OCI-LY1 (cell line): Measurements from ENCODE around the gene MCAT.

Experiments used
- H2AFZ ChIP-seq: fragments of 200-600 bp; sonication (generic), shearing (Covaris generic); 2 replicates; pipeline ENCODE4 v1.6.0; 2014; ENCODE audit warnings: antibody characterized with exemption, mild to moderate bottlenecking, low read length
- H3F3A ChIP-seq: fragments of 200-600 bp; sonication (generic), shearing (Covaris generic); 2 replicates; pipeline ENCODE4 v1.6.0; 2014; ENCODE audit warnings: mild to moderate bottlenecking, antibody characterized with exemption, low read length, moderate library complexity; ENCODE audit not compliant: insufficient read depth
- H3K27ac ChIP-seq: fragments of 200-600 bp; sonication (generic); 2 replicates; pipeline ENCODE4 v1.5.1; 2014; ENCODE audit warnings: low read length, mixed run types, mild to moderate bottlenecking, low read depth; ENCODE audit not compliant: poor library complexity, severe bottlenecking
- H3K27me3 ChIP-seq: fragments of 200-600 bp; sonication (generic); 2 replicates; pipeline ENCODE4 v1.6.0; 2014; ENCODE audit warnings: antibody characterized with exemption, mild to moderate bottlenecking, low read length, moderate library complexity; ENCODE audit not compliant: insufficient read depth
- H3K36me3 ChIP-seq: fragments of 200-600 bp; sonication (generic); 2 replicates; pipeline ENCODE4 v1.6.1; 2014; ENCODE audit warnings: mild to moderate bottlenecking, antibody characterized with exemption, low read length, moderate library complexity, mixed read lengths; ENCODE audit not compliant: insufficient read depth
- H3K4me1 ChIP-seq: fragments of 200-600 bp; sonication (generic); 2 replicates; pipeline ENCODE4 v1.5.1; 2014; ENCODE audit warnings: mild to moderate bottlenecking, low read length, moderate library complexity; ENCODE audit not compliant: insufficient read depth, severe bottlenecking
- H3K4me2 ChIP-seq: fragments of 200-600 bp; sonication (generic), shearing (Covaris generic); 2 replicates; pipeline ENCODE4 v1.6.1; 2014; ENCODE audit warnings: low read length
- H3K4me3 ChIP-seq: fragments of 200-600 bp; sonication (generic); 2 replicates; pipeline ENCODE4 v1.5.1; 2014; ENCODE audit warnings: low read length, low read depth, mild to moderate bottlenecking, mixed read lengths; ENCODE audit not compliant: poor library complexity, severe bottlenecking
- H3K79me2 ChIP-seq: fragments of 200-600 bp; shearing (Covaris generic); 2 replicates; pipeline ENCODE4 v1.6.1; 2016; ENCODE audit warnings: mixed run types, low read length, mixed read lengths; ENCODE audit not compliant: insufficient read depth
- H3K9ac ChIP-seq: fragments of 200-600 bp; sonication (generic), shearing (Covaris generic); 2 replicates; pipeline ENCODE4 v1.6.1; 2014; ENCODE audit warnings: mild to moderate bottlenecking, low read length, mixed read lengths
- H3K9me2 ChIP-seq: fragments of 200-600 bp; sonication (generic), shearing (Covaris generic); 2 replicates; pipeline ENCODE4 v1.6.1; 2014; ENCODE audit warnings: low read depth, mild to moderate bottlenecking, low read length, mixed read lengths
- H3K9me3 ChIP-seq: fragments of 200-600 bp; shearing (Covaris generic); 2 replicates; pipeline ENCODE4 v1.6.1; 2014; ENCODE audit warnings: low read length, mixed read lengths
- H4K20me1 ChIP-seq: fragments of 200-600 bp; sonication (generic), shearing (Covaris generic); 2 replicates; pipeline ENCODE4 v1.6.0; 2016; ENCODE audit warnings: mild to moderate bottlenecking, low read length; ENCODE audit not compliant: insufficient read depth
- EZH2 ChIP-seq: fragments of 200-600 bp; sonication (generic), shearing (Covaris generic); IDR thresholded peaks from 2 replicates; pipeline ENCODE4 v1.8.0; 2017; ENCODE audit warnings: borderline replicate concordance, mixed run types, mild to moderate bottlenecking, antibody characterized with exemption, low read length, moderate library complexity, mixed read lengths
- TF ChIP-seq, protein P1 (sequence below): fragments of 200-600 bp; sonication (generic), shearing (Covaris generic); IDR thresholded peaks from 2 replicates; pipeline ENCODE4 v1.5.1; 2017; ENCODE audit warnings: mild to moderate bottlenecking, antibody characterized with exemption, low read length, moderate library complexity, mixed read lengths

The MCAT gene

DNA sequence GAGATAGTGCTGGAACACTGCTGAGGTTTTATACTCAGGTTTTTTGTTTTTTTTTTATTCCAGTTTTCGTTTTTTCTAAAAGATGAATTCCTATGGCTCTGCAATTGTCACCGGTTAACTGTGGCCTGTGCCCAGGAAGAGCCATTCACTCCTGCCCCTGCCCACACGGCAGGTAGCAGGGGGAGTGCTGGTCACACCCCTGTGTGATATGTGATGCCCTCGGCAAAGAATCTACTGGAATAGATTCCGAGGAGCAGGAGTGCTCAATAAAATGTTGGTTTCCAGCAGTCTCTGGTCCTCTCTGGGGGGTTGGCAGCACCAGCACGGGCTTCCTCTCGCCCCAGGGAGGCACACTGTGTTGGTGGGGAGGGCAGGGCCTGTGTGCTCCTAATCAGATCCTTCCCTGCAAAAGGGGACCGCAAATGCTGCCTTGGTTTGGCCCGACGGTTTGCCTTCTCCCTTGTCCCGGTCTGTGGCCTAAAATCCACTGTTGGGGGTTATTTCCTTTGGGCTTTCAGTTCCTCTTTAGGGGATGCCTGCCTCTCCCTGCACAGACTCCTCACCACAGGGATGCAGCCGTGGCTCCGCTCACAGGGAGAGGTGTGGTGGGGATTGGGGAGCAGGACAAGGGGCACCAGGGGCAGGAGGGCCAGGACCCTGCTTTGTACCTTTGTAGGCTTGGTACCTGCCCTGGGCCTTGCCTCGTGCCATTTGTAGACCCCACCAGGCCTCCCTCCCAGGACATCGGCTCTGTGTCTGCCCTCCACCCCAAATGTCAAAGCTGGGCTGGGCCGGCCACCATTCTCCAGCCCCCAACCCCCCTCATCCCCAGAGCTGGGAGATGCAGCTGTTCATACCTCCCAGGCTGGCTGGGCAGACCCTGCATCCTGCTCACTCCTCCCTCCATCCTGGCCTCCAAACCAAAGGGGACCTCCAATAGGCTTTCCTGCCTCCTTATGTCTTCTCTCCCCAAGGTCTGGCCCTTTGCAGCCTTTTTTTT lies 13.5 kb downstream of the MCAT start:
- Histone ChIP-seq H3K4me2 (peak overlapping the region; percentile 20; the same call in 1 of the 2 replicates), H3K4me1 (peaks cover 36% of the 10 kb centered on the region)

DNA sequence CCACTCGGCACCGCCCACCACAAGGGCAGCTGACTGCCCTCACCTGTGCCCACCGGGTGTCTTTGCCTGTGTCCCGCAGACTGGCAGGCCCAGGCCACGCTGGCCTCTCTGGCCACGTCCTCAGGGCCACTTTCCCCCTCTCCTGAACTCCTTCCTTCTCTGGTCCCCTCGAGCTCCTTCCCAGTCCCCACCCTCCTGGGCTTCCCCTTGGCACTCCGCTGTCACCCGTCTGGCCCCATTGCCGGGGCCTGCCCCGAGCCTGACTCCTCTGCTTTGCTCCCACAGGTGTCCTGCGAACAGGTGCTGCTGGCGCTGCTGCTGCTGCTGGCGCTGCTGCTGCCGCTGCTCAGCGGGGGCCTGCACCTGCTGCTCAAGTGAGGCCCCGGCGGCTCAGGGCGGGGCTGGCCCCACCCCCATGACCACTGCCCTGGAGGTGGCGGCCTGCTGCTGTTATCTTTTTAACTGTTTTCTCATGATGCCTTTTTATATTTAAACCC lies 14.2 kb downstream of the MCAT start:
- H3K27ac ChIP-seq: peak overlapping the region; percentile 87
- H3K9me2 ChIP-seq: no peaks in the 10 kb centered on the region
- H3K36me3 ChIP-seq: peaks cover 71% of the 10 kb centered on the region
- peak overlapping the region; percentile 18 for H3K4me3 ChIP-seq
- H3K4me2 ChIP-seq: peak overlapping the region; percentile 53
- no peak overlapping the region for H2AFZ ChIP-seq
- H3K9ac ChIP-seq: peak overlapping the region; percentile 42; the same call in 1 of the 2 replicates
- no peaks in the 10 kb centered on the region for H4K20me1 ChIP-seq
- no peak for TF ChIP-seq EZH2
- TF ChIP-seq, protein P1, sequence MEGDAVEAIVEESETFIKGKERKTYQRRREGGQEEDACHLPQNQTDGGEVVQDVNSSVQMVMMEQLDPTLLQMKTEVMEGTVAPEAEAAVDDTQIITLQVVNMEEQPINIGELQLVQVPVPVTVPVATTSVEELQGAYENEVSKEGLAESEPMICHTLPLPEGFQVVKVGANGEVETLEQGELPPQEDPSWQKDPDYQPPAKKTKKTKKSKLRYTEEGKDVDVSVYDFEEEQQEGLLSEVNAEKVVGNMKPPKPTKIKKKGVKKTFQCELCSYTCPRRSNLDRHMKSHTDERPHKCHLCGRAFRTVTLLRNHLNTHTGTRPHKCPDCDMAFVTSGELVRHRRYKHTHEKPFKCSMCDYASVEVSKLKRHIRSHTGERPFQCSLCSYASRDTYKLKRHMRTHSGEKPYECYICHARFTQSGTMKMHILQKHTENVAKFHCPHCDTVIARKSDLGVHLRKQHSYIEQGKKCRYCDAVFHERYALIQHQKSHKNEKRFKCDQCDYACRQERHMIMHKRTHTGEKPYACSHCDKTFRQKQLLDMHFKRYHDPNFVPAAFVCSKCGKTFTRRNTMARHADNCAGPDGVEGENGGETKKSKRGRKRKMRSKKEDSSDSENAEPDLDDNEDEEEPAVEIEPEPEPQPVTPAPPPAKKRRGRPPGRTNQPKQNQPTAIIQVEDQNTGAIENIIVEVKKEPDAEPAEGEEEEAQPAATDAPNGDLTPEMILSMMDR: no peak
- no peaks in the 10 kb centered on the region for H3K27me3 ChIP-seq
- H3F3A ChIP-seq: no peaks in the 10 kb centered on the region
- H3K4me1 ChIP-seq: peaks cover 42% of the 10 kb centered on the region
- no peaks in the 10 kb centered on the region for H3K79me2 ChIP-seq
- H3K9me3 ChIP-seq: no peaks in the 10 kb centered on the region

More for the DNA sequence above, 13.5 kb downstream of the MCAT start:
- Histone ChIP-seq H2AFZ (no peak overlapping the region), H3K27me3 (no peaks in the 10 kb centered on the region), H4K20me1 (no peaks in the 10 kb centered on the region), H3K27ac (peak overlapping the region; percentile 87), H3K9ac (peak overlapping the region; percentile 31; the same call in 1 of the 2 replicates), H3F3A (no peaks in the 10 kb centered on the region), H3K9me3 (no peaks in the 10 kb centered on the region), H3K36me3 (peaks cover 74% of the 10 kb centered on the region), H3K9me2 (no peaks in the 10 kb centered on the region), H3K79me2 (no peaks in the 10 kb centered on the region), H3K4me3 (no peak overlapping the region)
- TF ChIP-seq, protein P1: no peak
- no peak for TF ChIP-seq EZH2

DNA sequence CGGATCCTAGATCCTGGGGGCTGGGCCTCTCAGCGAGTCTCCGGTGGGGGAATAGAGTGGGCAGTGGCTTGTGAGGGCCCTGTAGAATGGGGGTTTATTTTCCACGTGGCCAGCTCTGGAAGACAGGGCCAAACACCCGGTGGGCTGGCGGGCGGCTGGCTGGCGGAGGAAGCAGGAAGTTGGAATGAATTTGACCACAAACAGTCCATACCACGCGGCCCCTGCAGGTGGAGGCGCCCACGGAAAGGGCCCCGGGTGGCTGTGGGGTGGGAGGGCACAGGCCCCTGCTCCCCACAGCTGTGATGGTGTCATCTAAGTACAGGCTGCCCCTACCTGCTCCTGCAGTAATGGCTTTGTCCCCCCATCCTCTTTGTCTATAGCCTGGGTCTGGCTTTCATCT lies 15.1 kb downstream of the MCAT start:
- Histone ChIP-seq H4K20me1 (no peaks in the 10 kb centered on the region), H3K27ac (peak overlapping the region; percentile 87), H3K36me3 (peaks cover 66% of the 10 kb centered on the region), H3K79me2 (no peaks in the 10 kb centered on the region), H3K9me2 (no peaks in the 10 kb centered on the region), H2AFZ (no peak overlapping the region), H3K4me2 (peak overlapping the region; percentile 53), H3K4me3 (peak overlapping the region; percentile 18), H3F3A (peaks cover under 1% of the 10 kb centered on the region; the same call in 1 of the 2 replicates), H3K4me1 (peaks cover 51% of the 10 kb centered on the region), H3K9me3 (no peaks in the 10 kb centered on the region), H3K9ac (peak overlapping the region; percentile 42; the same call in 1 of the 2 replicates), H3K27me3 (no peaks in the 10 kb centered on the region)
- TF ChIP-seq, protein P1: no peak
- TF ChIP-seq EZH2: no peak
